Breast epithelium (tissue), 3 donors: ENCODE data around the gene TMEM79.

Experiments used
- POLR2A ChIP-seq: fragments of 450-650 bp; IDR thresholded peaks from one replicate; pipeline ENCODE4 v1.6.1; 2016; ENCODE audit warnings: antibody characterized with exemption, mild to moderate bottlenecking, moderate library complexity
- POLR2AphosphoS5 ChIP-seq, 3 donors: sonication (generic); formaldehyde crosslinking; IDR thresholded peaks; one replicate each; pipeline ENCODE4 v1.6.1; 2017; ENCODE audit warnings: antibody characterized with exemption in 3 of 3
- TF ChIP-seq, protein P1 (sequence below), 3 donors: fragments of 450-650 bp; IDR thresholded peaks; one replicate each; pipeline ENCODE4 v1.5.1; 2016 to 2017; ENCODE audit warnings: antibody characterized with exemption in 3 of 3, mild to moderate bottlenecking in 3 of 3, moderate library complexity in 3 of 3

DNA sequence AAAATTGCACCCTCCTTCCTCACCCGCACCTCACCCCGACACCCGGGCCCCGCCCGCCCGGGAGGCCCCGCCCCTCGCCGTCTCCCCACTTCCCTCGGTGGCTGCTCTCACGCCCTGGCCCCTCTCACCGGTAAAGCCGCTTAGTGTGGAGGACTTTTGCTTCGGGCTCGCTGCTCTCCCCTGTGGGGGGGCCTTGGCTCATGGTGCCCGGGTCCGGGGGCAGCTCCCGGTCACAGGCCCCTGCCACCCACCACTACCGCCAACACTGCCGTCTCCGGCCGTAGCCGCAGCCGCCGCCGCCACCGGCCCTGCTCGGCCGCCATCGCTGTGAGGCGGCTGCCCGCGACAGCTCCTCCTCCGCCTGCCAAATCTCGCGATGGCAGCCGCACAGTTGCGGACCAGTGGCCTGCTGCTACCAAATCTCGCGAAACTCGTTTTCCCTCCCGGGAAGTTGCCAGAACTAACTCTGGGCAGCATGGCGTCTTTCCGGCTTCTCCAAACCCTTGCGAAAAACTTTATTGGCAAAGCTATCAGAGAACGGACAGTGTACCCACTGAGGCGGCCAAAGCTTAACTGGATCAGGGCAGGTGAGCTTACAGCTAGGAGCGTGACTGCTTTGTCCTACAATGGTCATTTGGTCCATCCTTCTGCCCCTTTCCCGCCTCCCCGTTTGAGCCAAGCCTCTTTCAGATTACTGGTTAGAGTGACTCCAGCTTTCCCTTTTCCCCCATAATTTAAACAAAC is 1.5 kb upstream of the TMEM79 start, which contains the start of gene SMG5:
- TF ChIP-seq, protein P1, sequence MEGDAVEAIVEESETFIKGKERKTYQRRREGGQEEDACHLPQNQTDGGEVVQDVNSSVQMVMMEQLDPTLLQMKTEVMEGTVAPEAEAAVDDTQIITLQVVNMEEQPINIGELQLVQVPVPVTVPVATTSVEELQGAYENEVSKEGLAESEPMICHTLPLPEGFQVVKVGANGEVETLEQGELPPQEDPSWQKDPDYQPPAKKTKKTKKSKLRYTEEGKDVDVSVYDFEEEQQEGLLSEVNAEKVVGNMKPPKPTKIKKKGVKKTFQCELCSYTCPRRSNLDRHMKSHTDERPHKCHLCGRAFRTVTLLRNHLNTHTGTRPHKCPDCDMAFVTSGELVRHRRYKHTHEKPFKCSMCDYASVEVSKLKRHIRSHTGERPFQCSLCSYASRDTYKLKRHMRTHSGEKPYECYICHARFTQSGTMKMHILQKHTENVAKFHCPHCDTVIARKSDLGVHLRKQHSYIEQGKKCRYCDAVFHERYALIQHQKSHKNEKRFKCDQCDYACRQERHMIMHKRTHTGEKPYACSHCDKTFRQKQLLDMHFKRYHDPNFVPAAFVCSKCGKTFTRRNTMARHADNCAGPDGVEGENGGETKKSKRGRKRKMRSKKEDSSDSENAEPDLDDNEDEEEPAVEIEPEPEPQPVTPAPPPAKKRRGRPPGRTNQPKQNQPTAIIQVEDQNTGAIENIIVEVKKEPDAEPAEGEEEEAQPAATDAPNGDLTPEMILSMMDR (IDR thresholded peaks at IDR 0.05) = no peak
- TF ChIP-seq POLR2A (peak; percentile 83), POLR2AphosphoS5 (IDR thresholded peaks at IDR 0.05) (peak; percentile 90 to 94 (median 93))
